ENCODE results near the gene ZNF462. TPM values are rescaled to one million over a fixed set of nuclear protein-coding genes. Genes with fewer than 3 reads are reported as not detected.

The ZNF462 gene
- total RNA-seq, 1 experiment from 2014 or later, result 10.7 TPM

DNA sequence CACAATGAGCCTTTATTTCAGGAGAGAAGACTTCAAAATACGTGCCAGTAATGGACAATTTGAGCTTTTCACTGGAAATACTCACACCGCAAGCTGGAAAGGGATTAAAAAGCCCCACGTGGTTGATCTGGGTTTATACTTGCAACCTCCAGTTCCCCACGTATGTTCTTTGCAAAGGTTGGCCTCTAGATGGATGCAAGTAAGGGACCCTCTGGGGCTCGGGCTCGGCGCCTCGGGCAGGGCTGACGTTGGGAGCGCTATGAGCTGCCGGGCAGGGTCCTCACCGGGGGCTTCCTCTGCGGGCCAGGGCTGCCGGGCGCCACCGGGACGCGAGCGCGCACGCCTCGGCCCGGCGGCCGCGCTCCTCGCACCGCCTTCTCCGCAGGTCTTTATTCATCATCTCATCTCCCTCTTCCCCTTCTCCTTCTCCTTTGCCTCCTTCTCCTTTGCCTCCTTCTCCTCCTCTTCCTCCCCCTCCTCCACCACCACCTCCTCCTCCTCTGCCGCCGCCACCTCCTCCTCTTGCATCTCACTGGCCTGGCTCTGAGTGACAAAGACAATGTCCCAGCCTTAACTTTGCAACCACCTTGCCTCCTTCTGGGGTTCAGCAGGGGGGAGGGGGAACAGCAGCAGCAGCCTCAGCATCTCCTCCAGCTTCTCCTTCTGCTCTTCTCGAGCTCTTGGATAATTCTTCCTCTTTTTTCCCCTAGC lies 701 bp upstream of the ZNF462 start:
- DNase-seq (ENCODE audit: extremely low read depth, low read depth), result no peak

DNA sequence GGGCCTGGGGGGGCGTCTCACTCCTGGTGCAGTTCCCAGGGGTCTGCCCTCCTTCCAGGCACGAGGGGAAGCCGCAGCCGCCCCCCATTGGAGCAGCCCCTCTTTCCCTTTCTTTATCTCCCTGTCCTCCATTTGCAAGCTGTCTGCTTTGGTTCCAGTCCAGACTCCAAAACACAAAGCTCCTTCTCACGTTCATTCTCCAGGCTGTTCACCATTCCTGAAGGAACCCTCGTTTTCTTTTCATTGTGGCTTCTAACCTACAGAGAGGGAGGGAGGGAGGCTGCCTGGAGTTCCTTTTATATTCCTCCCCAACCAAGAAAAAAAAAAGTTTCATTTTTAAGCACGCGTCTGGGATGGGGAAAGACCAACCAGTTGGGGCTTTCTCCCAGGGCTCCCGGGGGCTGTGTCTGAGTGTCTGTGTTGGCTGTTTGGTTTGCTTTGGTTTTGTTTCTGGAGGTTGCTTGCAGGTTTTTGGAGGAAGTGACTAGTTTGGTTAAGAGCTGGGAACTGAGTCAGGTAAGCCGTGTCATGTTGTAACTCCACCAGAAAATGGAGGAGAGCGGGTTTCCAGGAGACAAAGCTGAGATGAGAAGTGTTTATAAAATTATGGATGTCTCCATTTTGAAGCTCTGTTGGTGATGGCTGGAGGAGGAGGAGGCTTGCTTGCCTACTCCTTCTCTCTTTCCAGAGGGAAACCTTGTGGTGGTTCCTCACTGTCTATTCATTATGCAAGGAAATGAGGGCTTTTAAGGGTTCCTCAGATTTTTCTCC lies 1.6 kb downstream of the ZNF462 start:
- DNase-seq (ENCODE audit: extremely low read depth, low read depth), result no peak

DNA sequence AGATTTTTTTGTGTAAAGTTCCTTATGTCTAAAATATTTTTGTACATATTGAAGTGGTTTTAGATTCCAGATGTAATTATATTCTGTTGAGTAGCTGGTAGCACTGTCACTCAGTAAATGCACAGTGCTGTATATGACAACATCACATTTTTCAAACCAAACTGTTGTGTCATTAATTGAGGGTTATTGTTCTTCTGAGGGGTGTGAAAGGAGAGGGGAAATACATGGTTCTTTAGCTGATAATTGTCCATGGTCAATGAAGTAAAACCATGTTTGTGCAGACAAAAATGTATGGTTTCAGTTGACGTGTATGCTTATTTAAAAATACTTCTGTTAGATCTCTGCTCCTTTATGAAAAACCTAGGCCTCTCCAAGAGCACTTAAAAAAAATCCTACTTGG lies 3.3 kb downstream of the ZNF462 start:
- no peak for DNase-seq (ENCODE audit: extremely low read depth, low read depth)

DNA sequence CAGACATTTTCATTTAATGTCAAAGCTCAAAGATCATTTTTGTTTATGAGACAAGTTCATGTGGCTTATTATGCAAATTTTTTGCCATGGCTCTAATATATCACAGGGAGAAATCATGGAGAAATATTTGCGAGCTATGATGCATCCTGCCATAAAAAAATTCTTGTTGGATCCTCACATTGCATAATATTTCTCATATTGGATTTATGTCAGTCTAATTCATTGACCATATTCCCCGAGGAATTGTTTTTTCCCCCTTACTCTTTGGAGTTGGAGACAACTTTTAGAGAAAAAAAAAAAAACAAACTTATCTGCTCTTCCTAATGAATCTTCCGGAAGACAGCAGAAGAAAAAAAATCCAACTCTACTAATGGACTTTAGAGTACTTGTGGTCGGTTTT lies 4.3 kb downstream of the ZNF462 start:
- DNase-seq (ENCODE audit: extremely low read depth, low read depth), result no peak

DNA sequence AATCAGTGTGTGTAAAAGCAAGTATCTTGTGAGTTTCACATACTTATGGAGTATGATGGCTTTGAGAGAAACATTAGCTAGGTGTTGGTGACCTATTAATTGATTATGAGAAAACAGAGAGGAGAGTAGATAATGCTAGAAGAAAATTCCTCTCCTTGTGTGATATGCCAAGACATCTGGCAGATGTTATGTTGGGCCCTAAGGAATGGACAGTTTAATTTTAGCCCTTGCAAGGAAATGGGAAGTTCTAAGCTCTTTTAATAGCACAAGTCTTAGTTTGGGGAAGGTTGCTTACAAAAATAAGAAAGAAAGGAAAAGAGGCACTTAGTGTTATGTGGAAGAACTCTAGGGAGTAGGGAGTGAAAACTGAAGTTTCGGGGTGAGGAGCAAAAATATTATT lies 5.1 kb downstream of the ZNF462 start:
- DNase-seq (ENCODE audit: extremely low read depth, low read depth), result no peak

DNA sequence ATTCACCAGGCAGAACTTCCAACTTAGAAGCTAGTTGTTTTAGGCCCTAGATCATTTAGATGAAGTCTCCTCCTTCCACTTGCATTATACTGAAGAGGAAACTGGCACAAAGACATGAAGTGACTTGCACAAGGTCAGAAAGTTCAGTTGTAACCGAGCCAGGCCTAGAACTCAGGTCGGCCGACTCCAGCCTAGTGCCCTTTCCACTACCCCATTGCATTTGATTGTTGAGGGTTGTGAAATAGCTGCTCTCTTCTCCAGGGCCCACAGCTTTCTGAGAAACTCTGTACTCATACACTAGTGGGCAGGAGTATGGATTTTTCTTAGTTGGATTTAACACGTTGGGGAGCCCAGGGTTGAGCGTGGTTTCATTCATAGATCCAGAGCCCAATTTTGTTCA lies 5.6 kb downstream of the ZNF462 start:
- no peak for DNase-seq (ENCODE audit: extremely low read depth, low read depth)

DNA sequence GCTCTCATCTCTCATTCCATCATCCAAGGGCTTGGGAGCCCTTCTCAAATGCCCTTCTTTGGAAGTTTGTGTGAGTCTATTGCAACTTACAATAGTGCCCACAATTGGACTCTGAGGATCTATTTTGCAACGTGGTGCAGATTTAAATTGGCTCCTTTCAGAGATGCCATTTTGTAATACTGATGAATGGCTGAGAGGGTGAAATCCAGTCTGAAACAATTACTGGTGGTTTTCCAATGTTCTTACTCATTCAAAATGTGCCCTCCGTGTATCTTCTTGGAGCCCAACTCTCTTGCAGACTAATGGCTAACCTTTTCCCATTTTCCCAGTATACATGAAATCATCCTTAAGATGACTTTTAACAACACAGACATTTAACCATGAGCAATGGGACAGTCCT lies 6.1 kb downstream of the ZNF462 start:
- DNase-seq (ENCODE audit: extremely low read depth, low read depth), result no peak

DNA sequence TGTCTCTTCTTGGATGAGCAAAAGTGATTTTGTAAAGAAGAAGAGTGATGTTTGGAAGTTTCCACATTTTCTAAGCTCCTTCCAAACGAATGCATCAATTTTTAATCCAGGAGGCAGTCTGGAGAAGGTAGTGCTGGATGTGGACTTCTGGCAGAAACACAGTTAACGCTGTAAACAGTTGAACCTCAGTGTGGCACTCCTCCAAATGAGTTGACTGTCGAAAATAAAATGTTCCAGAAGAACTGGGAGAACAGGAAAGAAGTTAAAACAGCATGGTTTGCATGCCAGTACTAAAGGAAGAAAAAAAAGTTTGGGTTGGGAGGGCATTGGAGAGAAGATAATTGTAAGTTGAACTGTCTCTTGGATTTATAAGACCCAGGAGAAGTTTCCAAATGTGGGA lies 6.5 kb downstream of the ZNF462 start:
- no peak for DNase-seq (ENCODE audit: extremely low read depth, low read depth)

DNA sequence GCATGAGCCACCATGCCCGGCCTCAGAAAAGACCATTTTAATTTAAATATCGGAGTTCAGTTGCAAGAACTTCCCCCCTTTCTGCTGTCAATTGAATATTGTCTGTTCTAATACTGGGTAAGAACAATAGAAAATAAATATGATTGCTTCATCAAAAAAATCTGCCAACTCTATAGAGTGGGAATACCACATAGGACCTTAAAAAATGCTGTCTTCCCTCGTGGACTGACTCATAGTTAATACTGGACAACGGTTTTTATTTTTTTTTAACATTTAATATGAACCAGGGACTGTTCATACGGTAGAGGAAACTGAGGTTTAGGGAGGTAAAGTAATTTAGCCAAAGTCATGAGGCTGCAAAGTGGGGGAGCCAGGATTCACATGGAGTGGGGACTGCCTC lies 9.7 kb downstream of the ZNF462 start:
- DNase-seq (ENCODE audit: extremely low read depth, low read depth), result no peak

DNA sequence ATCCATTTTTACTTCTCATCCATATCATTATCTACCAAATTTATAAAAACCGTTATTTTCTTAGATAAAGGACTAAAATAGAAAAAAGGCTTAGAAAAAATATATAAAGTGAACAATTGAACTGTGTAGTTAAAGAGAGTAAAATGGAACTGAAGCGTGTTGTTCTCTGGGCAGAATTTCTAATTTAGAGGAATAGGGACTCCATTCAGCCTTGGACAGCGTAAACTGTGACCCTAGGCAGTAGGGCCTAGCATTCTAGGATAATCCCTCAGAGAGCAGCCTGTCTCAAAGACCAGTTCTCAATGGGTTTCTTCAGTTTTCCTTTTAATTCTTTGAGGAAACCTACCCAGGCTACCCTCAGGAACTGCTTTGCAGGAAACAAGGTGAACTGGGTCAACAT lies 11.1 kb downstream of the ZNF462 start:
- DNase-seq (ENCODE audit: extremely low read depth, low read depth), result no peak

DNA sequence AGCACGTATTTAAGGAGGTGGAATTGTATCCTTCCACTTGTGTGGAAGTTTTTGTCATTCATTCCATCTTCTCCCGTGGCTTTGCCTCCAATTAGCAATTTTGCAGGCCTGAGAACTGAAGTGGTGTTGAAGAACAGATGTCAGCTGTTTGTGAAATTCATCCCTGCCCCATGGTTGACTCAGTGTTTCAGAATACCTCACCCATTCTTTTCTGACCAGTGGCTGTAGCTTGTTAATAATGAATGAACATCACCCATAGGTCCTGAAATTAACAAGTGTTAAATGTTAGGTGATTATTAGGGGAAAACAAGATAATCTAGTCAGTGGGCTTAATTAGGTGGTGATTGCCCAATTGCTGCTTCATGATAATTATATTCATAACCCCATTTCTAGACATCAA lies 11.7 kb downstream of the ZNF462 start:
- DNase-seq (ENCODE audit: extremely low read depth, low read depth), result no peak

DNA sequence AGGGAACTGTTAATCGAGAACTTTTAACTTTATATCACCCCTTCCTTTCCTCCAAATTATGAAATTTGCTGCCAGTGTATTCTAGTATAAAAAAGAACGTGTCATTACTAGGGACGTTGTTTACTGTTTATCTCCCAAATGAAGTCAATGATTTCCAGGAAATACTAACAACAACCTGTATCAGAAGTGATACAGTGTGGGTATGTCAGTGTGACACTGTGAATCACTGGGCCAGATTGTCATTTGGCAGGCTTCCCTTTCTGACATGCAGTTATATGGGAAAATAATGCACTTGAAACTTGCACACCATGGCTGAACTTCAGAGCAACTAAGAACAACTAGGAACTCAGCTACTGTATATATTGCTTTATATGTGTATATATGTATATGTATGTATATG lies 12.6 kb downstream of the ZNF462 start:
- DNase-seq (ENCODE audit: extremely low read depth, low read depth), result no peak

DNA sequence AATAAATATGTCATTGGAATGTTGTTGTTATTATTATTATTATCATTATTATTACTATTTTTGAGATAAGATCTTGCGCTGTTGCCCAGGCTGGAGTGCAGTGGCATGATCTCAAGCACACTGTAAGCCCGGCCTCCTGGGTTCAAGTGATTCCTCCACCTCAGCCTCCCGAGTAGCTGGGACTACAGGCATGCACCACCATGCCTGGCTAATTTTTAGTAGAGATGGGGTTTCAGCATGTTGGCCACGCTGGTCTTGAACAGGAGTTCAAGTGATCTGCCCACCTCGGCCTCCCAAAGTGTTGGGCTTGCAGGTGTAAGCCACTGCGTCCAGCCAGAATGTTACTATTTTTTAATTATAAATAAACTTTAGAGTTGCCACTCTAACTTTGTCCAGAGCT lies 14.4 kb downstream of the ZNF462 start:
- no peak for DNase-seq (ENCODE audit: extremely low read depth, low read depth)

DNA sequence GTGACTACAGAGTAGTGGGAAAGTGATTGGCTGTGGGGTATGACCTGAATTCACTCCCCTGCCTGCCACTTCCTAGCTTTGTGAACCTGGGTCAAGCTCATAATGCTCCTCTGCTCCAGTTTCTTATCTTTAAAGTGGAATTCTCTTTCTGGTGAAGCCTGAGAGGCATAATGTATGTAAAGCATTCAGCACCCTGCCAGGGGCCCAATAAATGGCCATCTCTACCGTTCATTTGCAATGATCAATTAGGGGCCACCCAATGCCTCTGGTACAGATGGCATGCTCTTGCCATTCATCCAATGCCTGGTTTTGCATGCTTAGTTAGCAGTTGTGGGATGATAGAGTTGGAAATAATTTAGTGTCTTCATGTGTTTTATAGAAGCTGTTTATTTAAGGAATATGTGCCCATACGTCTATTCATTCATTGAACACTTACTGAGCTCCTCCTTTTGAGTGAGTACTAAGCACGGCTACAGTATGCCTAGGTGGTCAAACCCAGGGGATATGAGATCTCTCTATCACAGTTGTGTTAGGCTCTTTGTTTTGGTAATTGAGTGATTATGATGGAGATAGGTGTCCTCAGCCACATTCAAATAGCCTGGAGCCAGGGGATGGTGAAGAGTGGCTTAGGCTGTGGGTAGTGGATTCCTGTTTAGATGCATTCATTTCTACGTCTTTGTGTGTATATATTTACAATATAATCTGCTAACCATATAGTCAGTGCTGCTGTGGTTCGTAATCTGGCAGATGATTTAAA lies 15.3 kb downstream of the ZNF462 start:
- DNase-seq (ENCODE audit: extremely low read depth, low read depth), result no peak

DNA sequence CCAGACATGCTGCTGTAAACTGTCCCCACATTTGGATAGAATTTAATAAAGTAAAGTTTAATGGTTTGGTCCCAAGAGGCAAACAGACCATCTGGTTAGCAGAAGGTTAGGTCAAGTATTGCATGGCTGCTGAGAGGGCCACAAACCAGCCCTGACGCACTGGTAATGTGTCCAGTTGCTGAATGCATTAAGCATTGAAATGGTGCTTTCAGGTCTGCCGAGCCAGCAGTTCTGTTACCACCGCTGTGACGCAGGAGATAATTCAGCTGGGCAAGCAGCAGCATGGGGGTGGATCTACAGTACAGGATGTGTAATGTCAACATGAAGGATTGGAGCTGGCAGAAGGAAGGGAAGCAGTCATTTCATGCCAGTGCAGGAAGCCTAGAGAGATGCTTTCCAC lies 16.0 kb downstream of the ZNF462 start:
- DNase-seq (ENCODE audit: extremely low read depth, low read depth), result no peak

DNA sequence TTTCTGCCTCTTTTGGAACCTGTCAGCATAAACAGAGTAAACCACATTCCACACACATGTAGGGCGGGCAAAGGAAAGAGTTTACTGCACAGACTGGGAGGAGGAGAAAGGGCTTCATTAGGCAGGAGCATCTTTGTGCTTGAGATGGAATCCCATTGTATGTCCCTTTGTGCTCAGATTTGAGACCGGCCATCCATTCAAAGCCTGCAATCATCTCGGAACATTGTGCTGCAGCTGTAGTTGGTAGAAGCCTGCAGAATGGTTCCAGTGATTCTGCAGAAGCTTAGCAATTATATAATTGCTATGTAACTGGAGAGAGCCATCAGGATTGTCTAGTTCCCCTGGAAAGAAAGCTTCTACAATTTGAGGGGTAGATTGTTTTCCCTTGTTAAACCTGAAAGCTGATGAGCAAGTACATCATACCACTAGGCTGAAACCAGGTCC lies 16.5 kb downstream of the ZNF462 start:
- no peak for DNase-seq (ENCODE audit: extremely low read depth, low read depth)

DNA sequence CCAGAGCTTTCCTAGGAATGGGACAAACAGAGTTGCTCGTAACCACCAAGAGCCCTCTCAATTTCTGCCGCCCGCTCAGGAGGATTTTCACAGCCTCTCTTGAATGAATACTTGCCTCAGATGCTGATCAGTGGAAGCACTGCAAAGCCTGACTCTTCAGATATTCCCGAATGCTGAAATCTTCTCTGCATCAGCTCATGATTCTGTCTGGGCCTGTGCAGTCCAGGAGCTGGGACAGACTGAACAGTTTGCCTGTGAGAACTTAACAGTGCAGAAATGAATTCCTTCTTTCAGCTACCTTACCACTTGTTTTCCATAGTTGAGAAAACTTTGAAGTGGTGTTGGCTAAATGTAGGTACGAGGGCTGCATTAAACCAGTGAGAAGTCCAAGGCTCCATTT lies 17.1 kb downstream of the ZNF462 start:
- no peak for DNase-seq (ENCODE audit: extremely low read depth, low read depth)

DNA sequence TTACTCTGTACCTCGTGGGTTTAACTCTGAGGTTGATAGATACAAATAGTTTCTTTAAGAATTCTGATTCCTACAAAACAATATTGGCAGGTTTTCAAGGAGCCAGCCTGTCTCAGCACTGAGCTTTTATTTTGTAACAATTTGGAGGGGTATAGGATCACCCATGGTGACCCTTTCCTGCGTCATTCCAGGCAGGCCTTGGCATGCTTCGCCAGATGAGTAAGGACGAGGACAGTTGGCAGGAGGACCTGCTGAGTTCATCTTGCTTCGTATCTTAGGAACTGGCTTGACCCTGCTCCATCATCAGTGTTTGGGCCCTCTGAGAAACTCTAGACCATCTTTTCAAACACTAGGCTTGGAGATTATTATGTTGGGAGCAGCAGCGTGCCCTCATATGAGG lies 17.9 kb downstream of the ZNF462 start:
- no peak for DNase-seq (ENCODE audit: extremely low read depth, low read depth)

DNA sequence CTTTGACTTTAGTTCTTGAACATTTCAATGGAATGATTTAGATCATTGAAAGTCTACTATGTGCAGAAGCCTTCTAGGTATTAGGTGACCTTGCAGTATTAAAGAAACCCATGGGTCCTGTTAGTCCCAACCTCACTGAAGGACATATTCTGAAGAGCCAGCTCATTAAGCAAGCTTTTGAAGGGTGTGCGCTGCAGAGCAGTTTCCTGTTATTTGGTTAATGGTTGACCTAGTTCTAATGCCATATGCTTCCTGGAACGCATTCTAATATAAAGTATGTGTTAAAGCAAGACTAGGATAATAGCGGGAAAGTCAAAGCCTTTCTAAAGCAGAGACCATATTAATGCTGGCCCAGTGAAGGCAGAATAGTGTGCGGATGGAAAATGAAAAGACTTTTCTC lies 20.1 kb downstream of the ZNF462 start:
- no peak for DNase-seq (ENCODE audit: extremely low read depth, low read depth)

DNA sequence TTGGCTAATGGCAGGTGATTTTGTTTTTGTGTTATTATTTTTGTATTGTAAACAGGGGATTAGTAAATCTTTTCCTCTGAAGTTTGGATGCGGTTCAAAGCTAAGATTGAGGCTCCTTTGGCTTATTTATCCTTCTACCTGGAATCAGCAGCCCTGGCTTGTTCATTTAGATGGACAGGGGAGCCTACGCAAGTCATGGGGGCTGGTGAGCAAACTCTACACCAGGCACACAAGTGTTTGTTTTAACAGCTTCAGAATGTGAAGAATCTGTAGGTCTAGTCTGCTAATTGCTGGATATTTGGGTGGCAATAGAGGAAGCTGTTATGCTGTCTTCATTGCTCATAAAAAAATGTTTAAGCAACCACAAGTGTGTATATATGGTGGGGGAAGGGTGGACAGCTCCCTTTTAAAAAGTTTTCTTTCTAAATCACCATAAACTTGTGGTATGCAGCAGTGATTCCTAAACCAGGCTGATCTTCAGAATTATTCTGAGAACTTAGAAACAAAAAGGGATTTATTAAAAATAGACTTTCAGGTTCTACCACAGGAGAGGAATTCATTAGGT lies 20.7 kb downstream of the ZNF462 start:
- DNase-seq (ENCODE audit: extremely low read depth, low read depth), result no peak

DNA sequence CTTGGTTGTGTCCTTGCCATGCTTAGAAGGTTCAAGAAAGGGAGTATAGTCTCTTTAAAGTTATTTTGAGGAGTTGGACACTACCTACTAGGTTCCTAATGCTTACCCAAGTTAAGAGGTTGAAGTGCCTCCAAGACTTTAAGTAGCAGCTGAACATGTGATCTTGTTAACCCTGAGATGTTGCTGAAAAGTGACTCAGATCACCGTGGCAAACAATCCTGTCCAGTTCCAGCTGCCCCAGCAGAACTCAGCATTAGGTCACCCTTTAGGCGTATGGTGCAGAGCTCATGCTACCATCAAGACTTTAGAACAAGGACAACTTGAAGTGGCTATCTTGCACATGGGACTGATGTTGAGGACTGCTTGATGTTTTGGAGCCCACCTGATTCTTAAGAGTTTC lies 22.5 kb downstream of the ZNF462 start:
- no peak for DNase-seq (ENCODE audit: extremely low read depth, low read depth)
